Measurements from ENCODE around the gene OR7C1. TPM values are rescaled to one million over a fixed set of nuclear protein-coding genes. Genes with fewer than 3 reads are reported as not detected.

The OR7C1 gene
- polyA plus RNA-seq, 1 of the 3 experiments (the other 2 are of a cell fraction) = not detected

GRCh38 chr19:14798760-14799159, 36.2 kb downstream of the OR7C1 start:
- WGBS (ENCODE audit: low lambda C conversion rate) = 0% methylated on average over 5 of the region's 5 CpGs
- DNase-seq = no peak
- CTCF ChIA-PET = no interaction called here

More at GRCh38 chr19:14798760-14799159, 36.2 kb downstream of the OR7C1 start:
- Histone ChIP-seq H3K4me2 (no peak overlapping the region), H3K27ac (ENCODE audit: low read depth in 2 of 2, low read length in 1 of 2) (no peak overlapping the region), H3K27me3 (ENCODE audit: insufficient read depth) (peaks cover 36% of the 10 kb centered on the region; the same call in 1 of the 2 replicates), H3F3A (replicated peaks; ENCODE audit: insufficient read depth) (no peaks in the 10 kb centered on the region), H3K9me3 (no peaks in the 10 kb centered on the region), H3K9me2 (0 out of 2 replicates have a peak, but pooled peaks cover 4% of the 10 kb centered on the region), H3K79me2 (ENCODE audit: insufficient read depth) (no peaks in the 10 kb centered on the region), H3K4me3 (ENCODE audit: low read depth in 2 of 2, low read length in 1 of 2) (no peak overlapping the region), H4K20me1 (ENCODE audit: insufficient read depth) (no peaks in the 10 kb centered on the region), H2AFZ (ENCODE audit: low read depth) (no peak overlapping the region), H3K4me1 (ENCODE audit: control insufficient read depth in 1 of 2, insufficient read depth in 2 of 2, low read depth in 1 of 2, low read length in 1 of 2) (no peaks in the 10 kb centered on the region), H3K36me3 (replicated peaks in 1 of 2; ENCODE audit: control insufficient read depth in 1 of 2, insufficient read depth in 2 of 2, low read length in 1 of 2) (no peaks in the 10 kb centered on the region), H3K9ac (no peak overlapping the region)
- POLR2A ChIA-PET = no interaction called here
- TF ChIP-seq TCF12 (IDR thresholded peaks at IDR 0.05) (no peak), RCOR1 (IDR thresholded peaks at IDR 0.05; ENCODE audit: low read length) (no peak), PBX3 (IDR thresholded peaks at IDR 0.05) (no peak), CHD2 (IDR thresholded peaks at IDR 0.05; ENCODE audit: low read length, partially characterized antibody) (no peak), GATA2 (CRISPR knock-in tag; IDR thresholded peaks at IDR 0.05) (no peak), FOXJ3 (CRISPR knock-in tag; IDR thresholded peaks at IDR 0.05) (no peak), IRF3 (IDR thresholded peaks at IDR 0.05; ENCODE audit: low read depth, low read length) (no peak), EZH2phosphoT487 (IDR thresholded peaks at IDR 0.05; ENCODE audit: borderline replicate concordance, low read depth) (no peak), NFIC (IDR thresholded peaks at IDR 0.05; ENCODE audit: borderline replicate concordance) (no peak), FOSL2 (IDR thresholded peaks at IDR 0.05; ENCODE audit: borderline replicate concordance, low read depth) (no peak), REST (IDR thresholded peaks at IDR 0.05; ENCODE audit: low read depth, low read length) (no peak), USF1 (IDR thresholded peaks at IDR 0.05; ENCODE audit: borderline replicate concordance, low read depth) (no peak), TAF1 (IDR thresholded peaks at IDR 0.05; ENCODE audit: borderline replicate concordance, low read depth, low read length) (no peak), SIN3A (IDR thresholded peaks at IDR 0.05; ENCODE audit: borderline replicate concordance, low read depth, low read length) (no peak), CTCF (IDR thresholded peaks at IDR 0.05) (no peak), POLR2AphosphoS5 (IDR thresholded peaks at IDR 0.05; ENCODE audit: low read depth, low read length) (no peak)
